ENCODE measurements around the gene GAB4. TPM values are rescaled to one million over a fixed set of nuclear protein-coding genes. Genes with fewer than 3 reads are reported as not detected.

Gene GAB4
- total RNA-seq, 4 donors from 2014 or later: not detected

DNA sequence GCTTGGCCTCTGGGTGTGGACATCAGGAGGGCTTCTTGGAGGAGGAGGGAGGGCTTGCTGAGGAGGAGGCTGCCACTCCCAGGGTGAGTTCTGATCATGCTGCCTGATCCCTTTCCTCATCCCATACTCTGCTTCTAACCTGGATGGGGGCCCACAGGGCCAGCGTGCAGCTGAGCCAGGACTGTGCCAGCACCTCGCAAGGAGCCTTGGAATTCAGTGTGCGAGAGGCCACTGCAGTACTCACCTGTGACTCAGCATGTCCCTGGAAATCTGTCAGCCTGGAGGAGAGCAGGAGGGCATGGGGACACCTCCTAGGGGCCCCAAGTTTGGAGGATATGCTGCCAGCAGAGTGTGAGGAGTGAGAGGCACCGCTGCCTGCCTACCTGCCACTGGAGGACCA is 4.2 kb upstream of the GAB4 start:
- no peak overlapping the region for H3K4me3 ChIP-seq
- H3K27me3 ChIP-seq: peaks cover 9% of the 10 kb centered on the region
- no peak overlapping the region for H3K27ac ChIP-seq
- TF ChIP-seq EP300 (IDR thresholded peaks at IDR 0.05; ENCODE audit: low read depth) (no peak), POLR2A (IDR thresholded peaks at IDR 0.05) (no peak), POLR2AphosphoS5 (IDR thresholded peaks at IDR 0.05) (no peak), CTCF (IDR thresholded peaks at IDR 0.05) (no peak)
- in situ Hi-C loops (cut with MboI; ENCODE audit: low pct_ligation_motif_present in 1 of 4, low pct_unique_long_range_greater_than_20kb in 1 of 4, low sequenced_read_pairs in 3 of 4) (no loop called here), intact Hi-C loops (cut with DNase I; ENCODE audit: low total_unique reads) (no loop called here)
- no peaks in the 10 kb centered on the region for H3K36me3 ChIP-seq
- no peaks in the 10 kb centered on the region for H3K9me3 ChIP-seq
- H3K4me1 ChIP-seq: no peaks in the 10 kb centered on the region
- no peak for DNase-seq
- WGBS, 2 donors (ENCODE audit: low coverage in 1 of 2): 64% methylated on average over 4 of the region's 4 CpGs; no CpG with 5 or more reads in 1 of the 2 donors

DNA sequence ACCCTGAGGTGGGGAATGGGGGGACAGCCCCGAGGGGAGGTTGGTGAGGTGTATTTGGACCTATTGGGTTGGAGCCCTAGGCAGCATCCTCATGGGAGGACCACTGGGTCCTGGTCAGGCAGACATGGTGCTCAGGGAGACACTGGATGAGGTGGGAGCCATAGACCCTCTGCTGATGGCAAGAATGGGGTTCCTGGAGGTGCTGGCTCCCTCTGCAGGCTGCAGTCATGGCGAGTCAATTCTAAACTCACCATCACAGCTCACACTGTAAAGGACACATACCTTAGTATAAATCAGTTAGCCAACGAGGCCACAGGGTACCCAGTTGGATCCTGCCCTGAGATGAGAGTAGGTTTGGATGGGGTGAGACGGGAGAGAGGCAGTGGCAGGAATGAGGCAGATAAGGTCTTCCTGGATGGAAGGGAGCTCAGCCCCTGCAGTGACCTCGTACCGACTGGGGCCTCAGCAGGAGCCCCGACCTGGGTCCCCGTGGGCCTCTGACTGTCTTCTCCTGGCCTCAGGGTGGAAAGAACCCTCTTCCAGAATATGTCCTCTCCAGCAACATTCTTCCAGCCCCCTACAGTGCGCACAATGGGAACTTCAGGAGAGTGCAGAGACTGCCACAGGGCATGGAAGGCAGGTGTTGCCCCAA is 1.7 kb upstream of the GAB4 start:
- no peak for TF ChIP-seq POLR2A (IDR thresholded peaks at IDR 0.05)
- TF ChIP-seq EP300 (IDR thresholded peaks at IDR 0.05; ENCODE audit: low read depth): no peak
- no peak for TF ChIP-seq CTCF (IDR thresholded peaks at IDR 0.05)
- WGBS, 2 donors (ENCODE audit: low coverage in 1 of 2): 73% methylated on average over 9 of the region's 9 CpGs; no CpG with 5 or more reads in 1 of the 2 donors
- Histone ChIP-seq H3K4me3 (no peak overlapping the region), H3K27me3 (peaks cover 20% of the 10 kb centered on the region), H3K4me1 (no peaks in the 10 kb centered on the region), H3K27ac (no peak overlapping the region), H3K36me3 (no peaks in the 10 kb centered on the region), H3K9me3 (no peaks in the 10 kb centered on the region)
- intact Hi-C loops (cut with DNase I; ENCODE audit: low total_unique reads): no loop called here
- no peak for DNase-seq
- in situ Hi-C loops (cut with MboI; ENCODE audit: low pct_ligation_motif_present in 1 of 4, low pct_unique_long_range_greater_than_20kb in 1 of 4, low sequenced_read_pairs in 3 of 4): no loop called here

GRCh38 chr22:17007257-17007656 is 765 bp downstream of the GAB4 start:
- WGBS, 2 donors (ENCODE audit: low coverage in 1 of 2): 29 to 57% methylated on average over 15 to 22 of the region's 22 CpGs
- Histone ChIP-seq H3K36me3 (no peaks in the 10 kb centered on the region), H3K27ac (no peak overlapping the region), H3K4me1 (no peaks in the 10 kb centered on the region), H3K4me3 (no peak overlapping the region), H3K27me3 (peaks cover 20% of the 10 kb centered on the region), H3K9me3 (peaks cover 0 to 2% of the 10 kb centered on the region in 2 donors)
- DNase-seq: no peak
- TF ChIP-seq POLR2A (IDR thresholded peaks at IDR 0.05) (no peak), EP300 (IDR thresholded peaks at IDR 0.05; ENCODE audit: low read depth) (no peak), POLR2AphosphoS5 (IDR thresholded peaks at IDR 0.05) (no peak), CTCF (IDR thresholded peaks at IDR 0.05) (no peak)
- intact Hi-C loops (cut with DNase I; ENCODE audit: low total_unique reads): no loop called here
- in situ Hi-C loops (cut with MboI; ENCODE audit: low pct_ligation_motif_present in 1 of 4, low pct_unique_long_range_greater_than_20kb in 1 of 4, low sequenced_read_pairs in 3 of 4): no loop called here

DNA sequence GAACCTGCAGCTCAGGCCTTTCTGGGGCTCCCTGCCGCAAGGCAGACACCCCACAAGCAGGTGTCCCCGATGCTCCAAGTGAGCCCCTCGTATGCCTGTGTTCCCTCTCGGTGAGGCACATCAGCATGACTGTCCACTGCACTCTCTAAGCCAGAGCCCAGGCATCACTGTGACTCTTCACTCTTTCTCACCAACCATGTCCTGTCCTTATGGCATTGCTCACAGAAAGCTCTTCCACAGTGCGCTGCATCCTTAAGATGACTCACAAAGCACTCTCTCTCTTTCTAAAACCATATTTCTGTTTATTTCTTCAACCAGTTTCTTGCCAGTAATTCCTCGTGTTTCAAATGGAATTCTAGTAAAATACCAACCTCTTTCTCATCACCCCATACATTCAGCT is 18.1 kb downstream of the GAB4 start:
- no peaks in the 10 kb centered on the region for H3K9me3 ChIP-seq
- no peak for DNase-seq
- no peaks in the 10 kb centered on the region for H3K27me3 ChIP-seq
- WGBS, 2 donors (ENCODE audit: low coverage in 1 of 2): 77 to 78% methylated on average over 6 of the region's 6 CpGs
- no peaks in the 10 kb centered on the region for H3K4me1 ChIP-seq
- intact Hi-C loops (cut with DNase I; ENCODE audit: low total_unique reads) (no loop called here), in situ Hi-C loops (cut with MboI; ENCODE audit: low pct_ligation_motif_present in 1 of 4, low pct_unique_long_range_greater_than_20kb in 1 of 4, low sequenced_read_pairs in 3 of 4) (no loop called here)
- no peak overlapping the region for H3K4me3 ChIP-seq
- no peak for TF ChIP-seq EP300 (IDR thresholded peaks at IDR 0.05; ENCODE audit: low read depth)
- TF ChIP-seq POLR2AphosphoS5 (IDR thresholded peaks at IDR 0.05): no peak
- no peak for TF ChIP-seq POLR2A (IDR thresholded peaks at IDR 0.05)
- no peak for TF ChIP-seq CTCF (IDR thresholded peaks at IDR 0.05)
- H3K27ac ChIP-seq: no peak overlapping the region
- no peaks in the 10 kb centered on the region for H3K36me3 ChIP-seq

All from transverse colon (tissue), 4 donors.